Hematopoietic multipotent progenitor cell treated with erythropoietin and hydrocortisone succinate and interleukin-3 and kit ligand, for 8 days (in vitro differentiated cells): ENCODE results near the gene AZGP1.
A peak's percentile ranks its signal among the peaks of the same experiment; 100 is the strongest.
"Not testable (repeated sequence)": the region's sequence is repeated elsewhere in the genome, so short reads cannot be mapped to it uniquely, and the experiment has no call there.

ENCODE experiments used
- DNase-seq: peaks from one replicate; pipeline ENCODE4 v3.0.0-alpha.2; 2015

Gene AZGP1

DNA sequence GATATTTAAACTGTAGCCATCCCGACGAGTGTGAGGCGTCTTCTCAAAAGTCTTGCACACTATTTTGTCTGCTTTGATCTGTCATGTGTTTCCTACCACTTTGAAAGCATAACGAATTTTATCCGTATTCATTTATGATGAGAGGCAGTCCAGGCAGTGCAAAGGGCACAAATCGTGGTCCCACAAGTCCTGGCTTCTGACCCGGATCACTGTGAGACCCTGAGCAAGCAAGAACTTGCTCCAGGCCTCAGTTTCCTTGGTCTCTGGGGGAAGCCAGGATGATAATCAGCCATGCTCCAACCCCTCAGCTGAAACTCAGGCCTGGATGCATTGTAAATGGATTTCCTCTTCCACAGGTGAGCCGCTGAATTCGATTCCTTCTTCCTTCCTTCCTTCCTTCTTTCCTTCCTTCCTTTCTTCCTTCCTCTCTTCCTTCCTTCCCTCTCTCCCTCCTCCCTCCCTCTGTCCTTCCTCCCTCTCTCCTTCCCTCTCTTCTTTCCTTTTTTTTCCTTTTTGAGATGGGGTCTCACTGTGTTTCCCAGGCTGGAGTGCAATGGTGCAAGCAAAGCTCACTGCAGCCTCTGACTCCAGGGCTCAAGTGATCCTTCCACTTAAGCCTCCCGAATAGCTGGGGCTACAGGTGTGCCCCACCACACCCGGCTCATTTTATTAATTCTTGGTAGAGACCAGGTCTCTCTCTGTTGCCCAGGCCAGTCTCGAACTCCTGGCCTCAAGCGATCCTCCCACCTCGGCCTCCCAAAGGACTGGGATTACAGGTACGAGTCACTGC lies 21.1 kb upstream of the AZGP1 start:
- no peak for DNase-seq

- DNase-seq, result no peak
Measured at GRCh38 chr7:99994819-99995218, 19.0 kb upstream of the AZGP1 start.

DNA sequence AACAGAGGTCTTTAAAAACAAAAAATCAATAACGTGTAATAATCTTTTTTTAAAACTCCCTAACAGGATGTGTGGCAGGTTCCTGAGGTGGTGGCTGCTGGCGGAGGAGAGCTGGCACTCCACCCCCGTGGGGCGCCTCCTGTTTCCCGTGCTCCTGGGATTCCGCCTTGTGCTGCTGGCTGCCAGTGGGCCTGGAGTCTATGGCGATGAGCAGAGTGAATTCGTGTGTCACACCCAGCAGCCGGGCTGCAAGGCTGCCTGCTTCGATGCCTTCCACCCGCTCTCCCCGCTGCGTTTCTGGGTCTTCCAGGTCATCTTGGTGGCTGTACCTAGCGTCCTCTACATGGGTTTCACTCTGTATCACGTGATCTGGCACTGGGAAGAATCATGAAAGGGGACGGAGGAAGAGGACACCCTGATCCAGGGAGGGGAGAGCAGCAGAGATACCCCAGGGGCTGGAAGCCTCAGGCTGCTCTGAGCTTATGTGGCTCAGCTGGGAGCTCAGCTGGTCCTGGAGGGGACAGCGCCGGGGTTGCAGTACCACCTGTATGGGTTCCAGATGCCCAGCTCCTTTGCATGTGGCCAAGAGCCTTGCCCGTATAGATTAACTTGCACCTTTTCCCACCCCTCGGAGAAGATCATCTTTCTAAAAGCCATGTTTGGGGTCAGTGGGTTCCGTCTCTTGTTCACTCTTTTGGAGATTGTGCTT lies 16.7 kb upstream of the AZGP1 start:
- no peak for DNase-seq

- DNase-seq, result not testable (repeated sequence)
Measured at GRCh38 chr7:99991543-99991942, 15.7 kb upstream of the AZGP1 start.

DNA sequence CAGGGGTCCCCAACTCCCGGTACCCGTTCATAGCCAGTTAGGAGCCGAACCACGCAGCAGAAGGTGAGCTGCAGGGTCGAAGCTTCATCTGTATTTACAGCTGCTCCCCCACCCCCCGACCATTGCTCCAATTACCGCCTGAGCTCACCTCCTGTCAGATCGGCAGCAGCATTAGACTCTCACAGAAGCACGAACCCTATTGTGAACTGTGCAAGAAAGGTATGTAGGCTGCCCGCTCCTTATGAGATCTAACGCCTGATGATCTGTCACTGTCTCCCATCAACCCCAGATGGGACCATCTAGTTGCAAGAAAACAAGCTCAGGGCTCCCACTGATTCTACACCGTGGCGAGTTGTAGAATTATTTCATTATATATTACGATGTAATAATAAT lies 14.6 kb upstream of the AZGP1 start:
- DNase-seq, result no peak

DNA sequence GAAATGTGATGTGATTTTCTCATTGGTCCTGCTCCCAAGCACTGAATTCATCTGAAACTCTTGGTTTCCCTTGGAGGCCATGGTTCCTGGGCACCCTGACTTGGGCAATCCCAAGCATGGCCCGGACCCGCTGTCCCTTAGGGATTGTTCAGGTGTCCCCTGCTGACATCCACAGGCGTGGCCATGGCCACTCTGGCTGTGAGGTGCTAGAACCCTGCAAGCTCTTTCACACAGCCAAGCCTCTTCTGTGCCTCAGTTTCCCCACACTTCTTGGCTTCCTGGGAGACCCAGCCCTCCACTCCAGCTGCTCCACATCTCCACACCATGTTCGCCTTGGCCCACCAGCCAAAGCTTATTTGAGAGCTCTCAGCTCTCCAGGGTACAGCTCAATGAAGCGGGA lies 12.0 kb upstream of the AZGP1 start:
- no peak for DNase-seq

- not testable (repeated sequence) for DNase-seq
Measured at GRCh38 chr7:99987306-99987705, 11.5 kb upstream of the AZGP1 start.

- DNase-seq, result no peak
Measured at GRCh38 chr7:99984593-99984992, 8.8 kb upstream of the AZGP1 start.

DNA sequence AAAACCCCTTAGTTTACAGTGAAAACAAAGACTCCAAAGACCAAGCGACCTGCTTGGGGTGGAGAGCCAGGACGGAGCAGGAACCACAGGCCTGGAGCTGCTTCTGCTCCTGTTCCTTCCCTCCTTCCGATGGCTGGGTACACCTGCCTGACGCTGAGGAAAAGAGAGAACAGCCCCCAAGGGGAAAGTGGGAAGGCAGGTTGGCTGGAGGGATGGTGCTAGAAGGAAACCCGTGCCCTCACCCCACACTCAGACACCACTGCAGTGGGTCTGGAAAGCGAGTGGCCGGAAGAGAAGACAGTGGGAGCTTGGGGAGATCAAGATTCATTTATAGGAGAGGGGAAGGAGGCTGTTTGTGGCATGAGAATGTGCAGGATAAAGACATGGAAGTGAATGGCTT lies 5.2 kb upstream of the AZGP1 start:
- not testable (repeated sequence) for DNase-seq

- not testable (repeated sequence) for DNase-seq
Measured at GRCh38 chr7:99980448-99980872, 4.6 kb upstream of the AZGP1 start.

DNA sequence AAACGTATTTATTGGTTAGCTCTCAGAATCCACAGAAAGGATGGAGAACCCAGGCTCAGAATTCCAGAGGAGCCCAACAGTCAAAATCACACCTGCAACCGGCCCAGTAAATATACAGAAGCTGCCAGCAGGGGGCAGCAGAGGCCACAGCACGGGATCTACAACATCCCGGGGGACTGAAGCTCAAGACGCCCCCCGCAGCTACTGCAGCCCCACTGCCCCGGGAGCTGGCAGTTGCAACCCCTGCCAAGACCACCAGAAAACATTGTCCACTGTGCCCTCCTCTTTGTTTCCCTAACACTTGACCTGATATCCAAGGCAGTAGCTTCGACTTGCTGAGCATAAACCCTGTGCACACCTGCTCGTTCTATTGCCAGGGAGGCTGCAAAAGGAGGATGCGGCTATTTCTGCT lies 4.0 kb upstream of the AZGP1 start:
- DNase-seq, result peak; percentile 31

GRCh38 chr7:99976626-99977025 lies 795 bp upstream of the AZGP1 start:
- no peak for DNase-seq

- DNase-seq, result no peak
Measured at GRCh38 chr7:99974681-99975080, 1.1 kb downstream of the AZGP1 start.

- DNase-seq, result not testable (repeated sequence)
Measured at GRCh38 chr7:99973817-99974216, 2.0 kb downstream of the AZGP1 start.

- DNase-seq, result no peak
Measured at GRCh38 chr7:99971242-99971641, 4.6 kb downstream of the AZGP1 start.

GRCh38 chr7:99969813-99970212 lies 6.0 kb downstream of the AZGP1 start:
- DNase-seq, result not testable (repeated sequence)

DNA sequence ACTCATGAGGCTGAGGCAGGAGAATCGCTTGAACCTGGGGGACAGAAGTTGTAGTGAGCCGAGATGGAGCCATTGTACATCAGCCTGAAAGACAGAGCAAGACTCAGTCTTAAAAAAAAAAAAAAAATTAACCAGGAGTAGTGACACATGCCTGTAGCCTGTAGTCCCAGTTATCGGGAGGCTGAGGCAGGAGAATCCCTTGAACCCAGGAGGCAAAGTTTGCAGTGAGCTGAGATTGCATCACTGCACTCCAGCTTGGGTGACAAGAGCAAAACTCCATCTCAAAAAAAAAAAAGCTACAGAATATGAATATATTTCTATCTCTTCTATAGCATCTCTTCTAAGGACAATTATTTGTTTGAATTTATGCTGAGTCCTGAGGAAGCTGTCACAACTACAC lies 6.5 kb downstream of the AZGP1 start:
- DNase-seq, result no peak

GRCh38 chr7:99958564-99959227 lies 17.1 kb downstream of the AZGP1 start:
- DNase-seq, result no peak

- no peak for DNase-seq
Measured at GRCh38 chr7:99955247-99955646, 20.6 kb downstream of the AZGP1 start.

GRCh38 chr7:99954643-99955042 lies 21.2 kb downstream of the AZGP1 start:
- not testable (repeated sequence) for DNase-seq

- DNase-seq, result no peak
Measured at GRCh38 chr7:99953649-99954048, 22.2 kb downstream of the AZGP1 start.

GRCh38 chr7:99952649-99953048 lies 23.2 kb downstream of the AZGP1 start:
- DNase-seq, result not testable (repeated sequence)

- not testable (repeated sequence) for DNase-seq
Measured at GRCh38 chr7:99950819-99951218, 25.0 kb downstream of the AZGP1 start.
